Measurements from ENCODE around the gene TMTC1. TPM values are rescaled to one million over a fixed set of nuclear protein-coding genes. Genes with fewer than 3 reads are reported as not detected.

The TMTC1 gene
- 100 to 1,000 TPM in 1 of 2 donors, 10 to 100 TPM in 1; 76.3 to 160 TPM for total RNA-seq

DNA sequence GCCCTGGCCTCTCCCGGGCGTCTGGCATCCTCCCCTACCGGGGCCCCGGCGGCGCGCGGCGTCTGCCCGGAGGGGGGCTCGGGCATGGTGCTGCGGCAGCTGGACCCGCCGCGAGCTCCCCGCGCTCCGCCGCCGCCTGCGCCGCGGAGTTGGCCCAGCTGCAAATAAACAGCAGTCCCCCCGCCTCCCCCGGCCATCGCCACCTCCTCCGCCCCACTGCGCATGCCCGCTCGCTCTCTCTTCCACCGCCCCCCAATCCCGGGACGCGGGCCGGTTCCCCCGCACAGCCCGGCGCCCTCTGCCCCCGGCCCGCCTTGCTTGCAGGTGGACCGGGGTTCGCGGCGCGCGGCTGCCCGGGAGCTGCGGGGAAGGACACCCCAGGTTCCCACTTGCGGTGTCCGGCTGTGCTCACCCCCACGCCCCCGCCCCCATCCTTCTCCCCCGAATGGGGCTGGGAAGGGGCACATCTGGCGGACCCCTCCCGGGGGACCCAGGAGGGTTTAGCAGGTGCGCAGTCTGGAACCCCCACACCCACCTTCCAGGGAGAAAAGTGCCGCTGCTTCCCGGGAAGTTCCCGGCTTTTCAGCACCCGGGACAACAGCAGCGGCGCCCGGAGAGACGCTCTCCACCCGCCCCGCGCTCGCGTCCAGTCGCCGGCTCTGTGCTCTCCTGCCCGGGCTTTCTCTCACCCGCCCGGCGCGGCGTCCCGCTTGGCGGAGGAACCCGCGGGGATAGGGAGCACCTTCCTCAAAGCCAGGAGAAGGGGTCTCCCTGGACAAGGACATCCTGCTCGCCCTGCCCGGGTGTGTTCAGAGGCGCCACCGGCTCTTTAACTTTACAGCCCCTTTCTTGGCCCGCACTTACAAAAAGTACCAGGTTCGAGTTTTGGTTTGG lies at the start of gene TMTC1:
Gene TMTC1, minus strand, starts transcription at position 170 of the 894 bp plus-strand sequence. CDS start 191 bp downstream, outside the sequence.
- no peaks in the 10 kb centered on the region for H3K9me3 ChIP-seq

DNA sequence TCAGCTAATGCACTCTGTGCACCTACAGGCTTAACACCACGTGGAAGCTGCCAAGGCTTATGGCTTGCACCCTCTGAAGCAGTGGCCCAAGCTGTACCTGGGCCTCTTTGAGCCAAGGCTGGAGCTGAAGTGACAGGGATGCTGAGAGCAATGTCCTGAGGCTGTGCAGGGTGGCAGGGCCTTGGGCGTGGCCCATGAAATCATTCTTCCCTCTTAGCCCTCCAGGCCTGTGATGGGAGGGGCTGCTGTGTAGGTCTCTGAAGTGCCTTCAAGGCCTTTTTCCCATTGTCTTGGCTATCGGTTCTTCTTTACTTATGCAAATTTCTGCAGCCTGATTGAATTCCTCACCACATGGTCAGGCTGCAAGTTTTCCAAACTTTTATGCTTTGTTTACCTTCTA lies 47.4 kb upstream of the TMTC1 start:
- Histone ChIP-seq H3K4me1 (ENCODE audit: control insufficient read depth in 1 of 2, low read depth in 2 of 2) (no peaks in the 10 kb centered on the region), H3K27ac (no peak overlapping the region), H3K27me3 (replicated peaks; ENCODE audit: insufficient read depth) (no peaks in the 10 kb centered on the region), H3K4me3 (no peak overlapping the region), H3K36me3 (no peaks in the 10 kb centered on the region), H3K9me3 (no peaks in the 10 kb centered on the region)
- DNase-seq (ENCODE audit: low spot score): no peak
- TF ChIP-seq, protein P1, sequence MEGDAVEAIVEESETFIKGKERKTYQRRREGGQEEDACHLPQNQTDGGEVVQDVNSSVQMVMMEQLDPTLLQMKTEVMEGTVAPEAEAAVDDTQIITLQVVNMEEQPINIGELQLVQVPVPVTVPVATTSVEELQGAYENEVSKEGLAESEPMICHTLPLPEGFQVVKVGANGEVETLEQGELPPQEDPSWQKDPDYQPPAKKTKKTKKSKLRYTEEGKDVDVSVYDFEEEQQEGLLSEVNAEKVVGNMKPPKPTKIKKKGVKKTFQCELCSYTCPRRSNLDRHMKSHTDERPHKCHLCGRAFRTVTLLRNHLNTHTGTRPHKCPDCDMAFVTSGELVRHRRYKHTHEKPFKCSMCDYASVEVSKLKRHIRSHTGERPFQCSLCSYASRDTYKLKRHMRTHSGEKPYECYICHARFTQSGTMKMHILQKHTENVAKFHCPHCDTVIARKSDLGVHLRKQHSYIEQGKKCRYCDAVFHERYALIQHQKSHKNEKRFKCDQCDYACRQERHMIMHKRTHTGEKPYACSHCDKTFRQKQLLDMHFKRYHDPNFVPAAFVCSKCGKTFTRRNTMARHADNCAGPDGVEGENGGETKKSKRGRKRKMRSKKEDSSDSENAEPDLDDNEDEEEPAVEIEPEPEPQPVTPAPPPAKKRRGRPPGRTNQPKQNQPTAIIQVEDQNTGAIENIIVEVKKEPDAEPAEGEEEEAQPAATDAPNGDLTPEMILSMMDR (IDR thresholded peaks at IDR 0.05): no peak
- ATAC-seq (ENCODE audit: insufficient number of reproducible peaks, low FRiP score, low read depth): no peak

More for the DNA sequence above, at the start of gene TMTC1:
- TF ChIP-seq, protein P1 (IDR thresholded peaks at IDR 0.05): no peak
- H3K27me3 ChIP-seq (replicated peaks; ENCODE audit: insufficient read depth): no peaks in the 10 kb centered on the region
- H3K27ac ChIP-seq: peak within 1 kb of the TSS; percentile 72 to 82
- peak within 1 kb of the TSS; percentile 77 for H3K4me3 ChIP-seq
- peak; percentile 29 for ATAC-seq (ENCODE audit: insufficient number of reproducible peaks, low FRiP score, low read depth)
- H3K36me3 ChIP-seq: no peaks in the 10 kb centered on the region
- DNase-seq (ENCODE audit: low spot score): no peak
- H3K4me1 ChIP-seq (ENCODE audit: control insufficient read depth in 1 of 2, low read depth in 2 of 2): peaks cover 0 to 19% of the 10 kb centered on the region in 2 donors

DNA sequence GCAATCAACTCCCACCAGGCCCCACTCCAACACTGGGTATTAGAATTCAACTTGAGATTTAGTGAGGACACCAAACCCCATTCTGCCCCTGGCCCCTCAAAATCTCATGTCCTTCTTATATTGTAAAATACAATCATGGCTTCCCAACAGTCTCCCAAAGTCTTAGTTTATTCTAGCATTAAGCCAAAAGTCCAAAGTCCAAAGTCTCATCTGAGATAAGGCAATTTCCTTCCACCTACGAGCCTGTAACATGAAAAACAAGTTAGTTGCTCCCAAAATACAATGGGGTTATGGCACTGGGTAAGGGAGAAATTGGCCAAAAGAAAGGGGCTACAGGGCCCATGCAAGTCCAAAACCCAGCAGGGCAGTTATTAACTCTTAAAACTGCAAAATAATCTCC lies 46.6 kb upstream of the TMTC1 start:
- TF ChIP-seq, protein P1 (IDR thresholded peaks at IDR 0.05): no peak
- Histone ChIP-seq H3K4me1 (ENCODE audit: control insufficient read depth in 1 of 2, low read depth in 2 of 2) (no peaks in the 10 kb centered on the region), H3K9me3 (no peaks in the 10 kb centered on the region), H3K27me3 (replicated peaks; ENCODE audit: insufficient read depth) (no peaks in the 10 kb centered on the region), H3K4me3 (no peak overlapping the region), H3K36me3 (no peaks in the 10 kb centered on the region), H3K27ac (no peak overlapping the region)
- ATAC-seq (ENCODE audit: insufficient number of reproducible peaks, low FRiP score, low read depth): no peak
- no peak for DNase-seq (ENCODE audit: low spot score)

DNA sequence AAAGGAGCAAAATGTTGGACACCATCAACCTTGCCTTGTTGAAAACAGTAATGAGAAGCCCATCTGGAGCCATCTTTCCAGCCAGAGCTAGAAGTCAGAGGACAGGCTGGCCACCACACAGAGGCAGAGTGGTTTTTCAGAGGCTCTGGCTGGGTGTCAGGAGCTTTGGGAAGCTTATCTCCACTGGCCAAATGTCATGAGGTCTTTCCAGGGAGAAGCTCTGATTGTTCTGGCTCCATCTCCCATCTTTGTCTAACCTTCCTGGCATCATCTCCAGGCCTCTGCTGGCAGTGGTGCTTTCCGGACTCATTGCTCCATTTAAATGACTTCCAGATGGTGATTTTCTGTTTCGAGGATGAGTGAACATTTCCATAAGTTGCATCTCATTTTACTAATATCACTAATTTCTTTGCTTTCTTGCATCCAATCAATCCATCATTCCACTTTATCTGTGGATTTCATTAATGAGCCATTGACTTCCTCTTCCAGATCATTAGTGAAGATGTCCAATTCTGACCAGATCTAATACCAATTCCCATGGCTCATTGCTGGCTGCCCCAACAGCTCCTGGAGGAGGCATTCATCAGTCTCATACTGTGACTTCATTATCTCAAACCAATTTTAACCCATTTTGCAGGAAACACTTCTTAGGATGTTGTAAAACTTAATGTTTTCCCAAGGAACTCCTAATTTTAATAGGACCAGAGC lies 35.3 kb upstream of the TMTC1 start:
- DNase-seq (ENCODE audit: low spot score) (no peak), ATAC-seq (ENCODE audit: insufficient number of reproducible peaks, low FRiP score, low read depth) (no peak)
- H3K4me1 ChIP-seq (ENCODE audit: control insufficient read depth in 1 of 2, low read depth in 2 of 2): peaks cover 0 to under 1% of the 10 kb centered on the region in 2 donors
- no peaks in the 10 kb centered on the region for H3K36me3 ChIP-seq
- H3K27me3 ChIP-seq (replicated peaks; ENCODE audit: insufficient read depth): no peaks in the 10 kb centered on the region
- no peaks in the 10 kb centered on the region for H3K9me3 ChIP-seq
- TF ChIP-seq, protein P1 (IDR thresholded peaks at IDR 0.05): no peak
- no peak overlapping the region for H3K4me3 ChIP-seq
- H3K27ac ChIP-seq: no peak overlapping the region
